ENCODE data around the gene ANO3.

The ANO3 gene

DNA sequence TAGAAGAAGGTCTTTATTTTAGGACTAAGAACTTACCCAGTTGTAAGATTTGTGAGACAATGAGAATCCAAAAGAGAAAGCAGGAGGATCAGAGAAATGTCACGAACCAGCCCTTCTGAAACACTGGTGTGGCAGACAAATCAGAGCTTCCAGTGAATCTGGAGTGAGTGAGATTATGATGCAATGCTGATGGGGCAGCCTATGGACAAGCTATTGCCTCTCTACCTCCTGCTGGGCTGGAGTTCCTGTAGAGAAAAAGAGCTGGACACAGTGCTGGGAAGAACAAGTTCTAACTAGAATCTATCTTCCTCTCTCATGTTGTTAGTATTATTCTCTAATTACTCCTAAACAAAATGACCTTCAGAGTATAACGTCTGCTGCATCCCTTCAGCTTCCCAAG is 12.0 kb upstream of the ANO3 start:
- TF ChIP-seq YY1 (IDR thresholded peaks at IDR 0.05; ENCODE audit: insufficient read depth, insufficient read length), result no peak
- TF ChIP-seq SUZ12 (IDR thresholded peaks at IDR 0.05; ENCODE audit: extremely low read depth, insufficient read depth, insufficient read length), result no peak
- no peak for TF ChIP-seq ZNF274 (IDR thresholded peaks at IDR 0.05; ENCODE audit: low read depth, low read length)
- H3K4me1 ChIP-seq (ENCODE audit: insufficient read depth, insufficient read length), result no peaks in the 10 kb centered on the region
- H3K4me3 ChIP-seq (ENCODE audit: insufficient read length, low read depth), result no peak overlapping the region
- H3K27me3 ChIP-seq (ENCODE audit: insufficient read depth, insufficient read length), result no peaks in the 10 kb centered on the region
- no peaks in the 10 kb centered on the region for H3K36me3 ChIP-seq (ENCODE audit: insufficient read depth, insufficient read length, low read length)
- no peaks in the 10 kb centered on the region for H3K9me3 ChIP-seq (ENCODE audit: insufficient read depth, low read length)
- DNase-seq (ENCODE audit: low read depth, low spot score), result no peak
- no peak overlapping the region for H3K9ac ChIP-seq (ENCODE audit: insufficient read length, low read depth)

DNA sequence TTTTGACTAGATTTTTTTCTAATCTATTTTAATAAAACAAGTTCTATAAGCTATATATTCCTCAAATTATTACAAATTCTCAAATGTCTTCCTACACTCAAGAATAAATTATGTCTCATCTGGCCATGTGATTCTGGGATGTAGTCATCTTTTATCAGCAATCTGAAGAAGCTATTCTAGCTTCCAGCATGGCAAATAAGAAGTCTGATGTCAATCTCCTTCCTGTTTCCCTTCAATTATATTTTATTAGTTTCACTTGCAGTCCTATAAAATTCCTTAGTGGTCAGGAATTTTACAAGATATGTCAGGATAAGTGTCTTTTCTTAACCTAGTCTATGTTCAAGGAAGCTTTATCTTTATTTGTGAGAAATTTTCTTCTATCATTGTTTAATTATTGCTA is 10.4 kb upstream of the ANO3 start:
- no peak for DNase-seq (ENCODE audit: low read depth, low spot score)
- H3K9me3 ChIP-seq (ENCODE audit: insufficient read depth, low read length), result no peaks in the 10 kb centered on the region
- TF ChIP-seq SUZ12 (IDR thresholded peaks at IDR 0.05; ENCODE audit: extremely low read depth, insufficient read depth, insufficient read length) (no peak), ZNF274 (IDR thresholded peaks at IDR 0.05; ENCODE audit: low read depth, low read length) (no peak), YY1 (IDR thresholded peaks at IDR 0.05; ENCODE audit: insufficient read depth, insufficient read length) (no peak)
- no peaks in the 10 kb centered on the region for H3K4me1 ChIP-seq (ENCODE audit: insufficient read depth, insufficient read length)
- H3K9ac ChIP-seq (ENCODE audit: insufficient read length, low read depth), result no peak overlapping the region
- H3K4me3 ChIP-seq (ENCODE audit: insufficient read length, low read depth), result no peak overlapping the region
- no peaks in the 10 kb centered on the region for H3K36me3 ChIP-seq (ENCODE audit: insufficient read depth, insufficient read length, low read length)
- no peaks in the 10 kb centered on the region for H3K27me3 ChIP-seq (ENCODE audit: insufficient read depth, insufficient read length)

DNA sequence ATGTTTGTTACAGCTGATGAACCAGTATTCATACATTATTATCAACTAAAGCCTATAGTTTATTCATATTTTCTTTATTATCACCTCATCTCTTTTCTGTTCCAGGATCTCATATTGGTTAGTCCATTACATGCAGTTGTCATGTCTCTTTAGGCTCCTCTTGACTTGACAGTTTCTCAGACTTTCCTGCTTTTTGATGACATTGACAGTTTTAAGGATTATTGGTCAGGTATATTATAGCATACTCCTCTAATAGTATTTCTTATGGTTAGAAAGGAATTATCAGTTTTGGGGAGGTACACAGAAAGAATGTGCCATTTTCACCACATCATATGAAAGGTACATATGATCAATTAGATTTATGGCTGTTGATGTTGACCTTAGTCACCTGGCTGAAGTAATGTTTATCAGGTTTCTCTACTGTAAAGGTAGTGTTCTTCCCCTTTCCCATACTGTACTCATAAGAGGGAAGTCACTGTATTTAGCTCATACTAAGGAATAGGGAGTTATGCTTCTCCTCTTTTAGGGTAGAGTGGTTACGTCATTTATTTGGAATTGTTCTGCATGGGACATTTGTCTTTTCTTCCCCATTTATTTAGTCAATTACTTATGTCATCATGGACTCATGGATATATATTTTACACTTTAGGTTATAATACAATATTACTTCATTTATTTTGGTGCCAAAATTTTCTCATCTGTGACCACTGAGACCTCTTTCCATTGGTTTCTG is 9.4 kb upstream of the ANO3 start:
- no peak overlapping the region for H3K4me3 ChIP-seq (ENCODE audit: insufficient read length, low read depth)
- H3K27me3 ChIP-seq (ENCODE audit: insufficient read depth, insufficient read length), result no peaks in the 10 kb centered on the region
- H3K36me3 ChIP-seq (ENCODE audit: insufficient read depth, insufficient read length, low read length), result no peaks in the 10 kb centered on the region
- no peak for TF ChIP-seq ZNF274 (IDR thresholded peaks at IDR 0.05; ENCODE audit: low read depth, low read length)
- TF ChIP-seq YY1 (IDR thresholded peaks at IDR 0.05; ENCODE audit: insufficient read depth, insufficient read length), result no peak
- TF ChIP-seq SUZ12 (IDR thresholded peaks at IDR 0.05; ENCODE audit: extremely low read depth, insufficient read depth, insufficient read length), result no peak
- no peak overlapping the region for H3K9ac ChIP-seq (ENCODE audit: insufficient read length, low read depth)
- no peak for DNase-seq (ENCODE audit: low read depth, low spot score)
- H3K9me3 ChIP-seq (ENCODE audit: insufficient read depth, low read length), result no peaks in the 10 kb centered on the region
- no peaks in the 10 kb centered on the region for H3K4me1 ChIP-seq (ENCODE audit: insufficient read depth, insufficient read length)

DNA sequence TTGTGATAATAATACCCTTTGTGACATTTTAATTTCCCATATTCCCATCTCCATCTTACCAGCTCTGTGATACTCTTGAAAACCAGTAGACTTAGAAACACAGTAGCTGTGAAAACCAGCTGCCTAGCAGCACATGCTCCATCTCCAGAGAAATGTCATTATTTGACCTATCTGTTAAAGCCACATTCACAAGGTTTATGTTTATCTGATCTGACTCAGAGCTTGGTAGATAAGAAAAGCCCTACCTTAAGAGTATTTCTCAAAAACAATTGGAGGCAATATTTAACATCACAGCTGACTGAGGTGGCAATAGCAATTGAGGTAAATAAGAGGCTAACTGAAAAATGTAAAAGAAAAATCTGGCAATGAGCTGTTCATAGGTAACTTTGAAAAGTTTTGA is 8.1 kb upstream of the ANO3 start:
- Histone ChIP-seq H3K4me3 (ENCODE audit: insufficient read length, low read depth) (no peak overlapping the region), H3K4me1 (ENCODE audit: insufficient read depth, insufficient read length) (no peaks in the 10 kb centered on the region), H3K27me3 (ENCODE audit: insufficient read depth, insufficient read length) (no peaks in the 10 kb centered on the region), H3K36me3 (ENCODE audit: insufficient read depth, insufficient read length, low read length) (no peaks in the 10 kb centered on the region), H3K9me3 (ENCODE audit: insufficient read depth, low read length) (no peaks in the 10 kb centered on the region), H3K9ac (ENCODE audit: insufficient read length, low read depth) (no peak overlapping the region)
- no peak for TF ChIP-seq SUZ12 (IDR thresholded peaks at IDR 0.05; ENCODE audit: extremely low read depth, insufficient read depth, insufficient read length)
- TF ChIP-seq ZNF274 (IDR thresholded peaks at IDR 0.05; ENCODE audit: low read depth, low read length), result no peak
- TF ChIP-seq YY1 (IDR thresholded peaks at IDR 0.05; ENCODE audit: insufficient read depth, insufficient read length), result no peak
- DNase-seq (ENCODE audit: low read depth, low spot score), result no peak

DNA sequence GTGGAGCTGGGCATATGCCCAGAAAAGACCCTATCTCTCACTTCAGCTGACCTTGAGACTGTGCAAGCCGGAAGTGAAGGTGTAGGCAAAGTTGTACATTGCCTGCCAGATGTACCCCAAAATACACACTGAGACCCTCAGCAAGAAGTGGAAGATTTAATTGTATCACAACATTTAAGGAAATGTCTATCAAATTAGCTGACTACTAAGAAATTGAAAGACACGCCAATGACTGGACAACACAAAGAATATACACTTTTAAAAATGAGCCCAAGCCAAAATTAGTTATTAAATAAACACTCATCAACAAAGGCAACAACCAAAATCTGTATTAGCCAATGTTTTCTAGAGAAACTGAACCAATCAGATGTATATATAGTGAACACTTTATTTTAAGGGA is 7.7 kb upstream of the ANO3 start:
- Histone ChIP-seq H3K4me3 (ENCODE audit: insufficient read length, low read depth) (no peak overlapping the region), H3K9ac (ENCODE audit: insufficient read length, low read depth) (no peak overlapping the region), H3K4me1 (ENCODE audit: insufficient read depth, insufficient read length) (no peaks in the 10 kb centered on the region), H3K9me3 (ENCODE audit: insufficient read depth, low read length) (no peaks in the 10 kb centered on the region), H3K36me3 (ENCODE audit: insufficient read depth, insufficient read length, low read length) (no peaks in the 10 kb centered on the region), H3K27me3 (ENCODE audit: insufficient read depth, insufficient read length) (no peaks in the 10 kb centered on the region)
- DNase-seq (ENCODE audit: low read depth, low spot score), result no peak
- TF ChIP-seq SUZ12 (IDR thresholded peaks at IDR 0.05; ENCODE audit: extremely low read depth, insufficient read depth, insufficient read length) (no peak), ZNF274 (IDR thresholded peaks at IDR 0.05; ENCODE audit: low read depth, low read length) (no peak), YY1 (IDR thresholded peaks at IDR 0.05; ENCODE audit: insufficient read depth, insufficient read length) (no peak)

DNA sequence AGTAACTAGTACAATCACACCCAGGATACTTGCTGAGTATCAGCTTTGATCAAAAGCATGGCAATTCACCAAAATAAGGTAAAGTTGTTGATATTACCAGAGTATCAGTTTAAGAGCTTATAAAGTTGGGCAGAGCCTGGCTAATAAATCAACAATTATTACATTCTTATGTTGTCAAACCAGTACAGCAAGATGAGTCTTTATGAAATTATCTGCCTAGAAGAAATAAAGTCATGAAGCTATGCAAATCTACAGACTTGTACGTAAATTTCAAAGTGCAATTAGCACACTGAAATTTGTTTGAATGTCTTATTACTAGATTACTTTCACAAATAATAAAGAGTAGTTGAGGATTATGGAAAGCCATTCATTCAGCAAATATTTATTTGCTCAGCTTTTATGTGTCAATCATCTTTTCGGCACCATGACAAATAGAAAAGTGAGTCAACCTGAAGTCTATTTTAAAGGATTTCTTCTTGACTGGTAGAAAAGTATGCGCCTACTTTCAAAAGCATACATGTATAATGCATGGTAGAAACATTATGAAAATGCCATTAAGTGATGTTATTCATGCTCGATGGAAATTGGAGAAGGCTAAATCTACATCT is 5.0 kb upstream of the ANO3 start:
- Histone ChIP-seq H3K36me3 (ENCODE audit: insufficient read depth, insufficient read length, low read length) (no peaks in the 10 kb centered on the region), H3K27me3 (ENCODE audit: insufficient read depth, insufficient read length) (no peaks in the 10 kb centered on the region), H3K4me3 (ENCODE audit: insufficient read length, low read depth) (no peak overlapping the region), H3K9me3 (ENCODE audit: insufficient read depth, low read length) (no peaks in the 10 kb centered on the region), H3K4me1 (ENCODE audit: insufficient read depth, insufficient read length) (no peaks in the 10 kb centered on the region), H3K9ac (ENCODE audit: insufficient read length, low read depth) (no peak overlapping the region)
- TF ChIP-seq ZNF274 (IDR thresholded peaks at IDR 0.05; ENCODE audit: low read depth, low read length), result no peak
- TF ChIP-seq SUZ12 (IDR thresholded peaks at IDR 0.05; ENCODE audit: extremely low read depth, insufficient read depth, insufficient read length), result no peak
- TF ChIP-seq YY1 (IDR thresholded peaks at IDR 0.05; ENCODE audit: insufficient read depth, insufficient read length), result no peak
- DNase-seq (ENCODE audit: low read depth, low spot score), result no peak

DNA sequence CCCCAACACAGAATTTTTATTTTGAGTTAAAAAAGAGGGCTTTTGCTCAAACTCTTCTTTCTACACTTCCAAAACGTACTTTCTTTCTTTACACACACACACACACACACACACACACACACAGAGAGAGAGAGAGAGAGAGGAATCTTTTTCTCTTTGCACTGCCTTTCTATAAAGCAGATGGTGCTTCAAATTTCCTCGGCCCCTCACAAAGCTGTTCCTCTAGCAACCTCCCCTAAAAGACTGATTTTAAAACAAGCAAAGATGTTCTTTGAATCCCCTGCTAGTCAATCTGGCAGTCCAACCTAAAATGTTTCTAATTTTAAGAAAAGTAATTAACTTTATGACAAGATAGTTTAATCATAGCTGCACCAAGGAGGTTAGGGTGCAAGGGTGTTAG is 2.7 kb upstream of the ANO3 start:
- H3K36me3 ChIP-seq (ENCODE audit: insufficient read depth, insufficient read length, low read length), result no peaks in the 10 kb centered on the region
- H3K4me3 ChIP-seq (ENCODE audit: insufficient read length, low read depth), result no peak overlapping the region
- TF ChIP-seq ZNF274 (IDR thresholded peaks at IDR 0.05; ENCODE audit: low read depth, low read length), result no peak
- TF ChIP-seq SUZ12 (IDR thresholded peaks at IDR 0.05; ENCODE audit: extremely low read depth, insufficient read depth, insufficient read length), result no peak
- TF ChIP-seq YY1 (IDR thresholded peaks at IDR 0.05; ENCODE audit: insufficient read depth, insufficient read length), result no peak
- DNase-seq (ENCODE audit: low read depth, low spot score), result no peak
- H3K9ac ChIP-seq (ENCODE audit: insufficient read length, low read depth), result no peak overlapping the region
- H3K27me3 ChIP-seq (ENCODE audit: insufficient read depth, insufficient read length), result no peaks in the 10 kb centered on the region
- no peaks in the 10 kb centered on the region for H3K9me3 ChIP-seq (ENCODE audit: insufficient read depth, low read length)
- no peaks in the 10 kb centered on the region for H3K4me1 ChIP-seq (ENCODE audit: insufficient read depth, insufficient read length)

All from NT2/D1 (cell line).